Measurements from ENCODE around the gene FRMD8. TPM values are rescaled to one million over a fixed set of nuclear protein-coding genes. Genes with fewer than 3 reads are reported as not detected.
A peak's percentile ranks its signal among the peaks of the same experiment; 100 is the strongest.

The FRMD8 gene
- total RNA-seq, 6 donors from 2014 or later, result 31.4 to 77.5 (median 45.8) TPM

- H3K36me3 ChIP-seq, result peaks cover 31 to 96% (median 38%) of the 10 kb centered on the region in 4 donors
- WGBS, 2 donors, result 71 to 74% methylated on average over 8 of the region's 8 CpGs
- TF ChIP-seq EP300 (IDR thresholded peaks at IDR 0.05), result no peak
- peak; percentile 44 to 64 for TF ChIP-seq POLR2AphosphoS5 (IDR thresholded peaks at IDR 0.05)
- H3K27ac ChIP-seq, result peak overlapping the region in 3 of 4 donors; percentile 43 to 58 (median 46)
- peak overlapping the region in 1 of 4 donors; percentile 26 for H3K4me3 ChIP-seq
- peak; percentile 49 to 56 for DNase-seq
- H3K27me3 ChIP-seq, result no peaks in the 10 kb centered on the region
- H3K9me3 ChIP-seq, result no peaks in the 10 kb centered on the region
- ATAC-seq (ENCODE audit: low FRiP score in 2 of 2), result peak; percentile 1 to 47
- H3K4me1 ChIP-seq, result peaks cover 71 to 89% (median 86%) of the 10 kb centered on the region in 4 donors
Observed at GRCh38 chr11:65435981-65436411, 49.6 kb downstream of the FRMD8 start.

DNA sequence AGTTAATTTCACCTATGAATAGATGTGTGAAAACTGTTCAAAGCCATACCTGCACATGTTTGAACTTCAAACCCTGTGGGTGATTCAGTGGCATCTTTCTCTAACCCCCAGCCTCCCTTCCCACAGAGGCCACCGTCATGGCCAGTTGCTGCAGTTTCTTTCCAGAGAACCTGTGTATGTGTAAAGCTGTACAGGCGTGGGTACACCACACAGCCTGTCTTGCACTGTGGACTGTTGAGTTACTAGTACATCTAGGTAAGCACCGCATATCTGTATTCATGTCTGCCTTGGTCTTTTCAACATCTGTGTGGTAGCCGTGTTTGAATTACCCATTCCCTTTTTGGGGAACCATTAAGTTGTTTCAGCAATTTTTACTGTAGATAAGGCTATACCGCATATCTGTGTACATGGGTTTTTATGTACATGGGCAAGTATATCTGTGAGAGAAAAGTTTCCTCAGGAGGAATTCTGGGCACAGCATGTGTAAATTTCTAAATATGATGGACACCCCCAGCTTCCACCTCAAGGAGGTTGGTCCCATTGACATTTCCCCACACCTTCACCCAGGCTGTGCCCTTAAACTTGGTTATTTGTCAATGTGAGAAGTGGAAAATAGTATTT lies 50.1 kb downstream of the FRMD8 start:
- Histone ChIP-seq H3K27ac (peak overlapping the region; percentile 43 to 58 (median 51)), H3K4me1 (peaks cover 69 to 87% (median 85%) of the 10 kb centered on the region in 4 donors), H3K9me3 (no peaks in the 10 kb centered on the region), H3K27me3 (no peaks in the 10 kb centered on the region), H3K36me3 (peaks cover 31 to 97% (median 38%) of the 10 kb centered on the region in 4 donors), H3K4me3 (peak overlapping the region in 1 of 4 donors; percentile 26)
- TF ChIP-seq POLR2AphosphoS5 (IDR thresholded peaks at IDR 0.05) (peak; percentile 42 to 71), POLR2A (IDR thresholded peaks at IDR 0.05) (peak in 2 of 4 donors; percentile 20 to 67)
- TF ChIP-seq, protein P1, sequence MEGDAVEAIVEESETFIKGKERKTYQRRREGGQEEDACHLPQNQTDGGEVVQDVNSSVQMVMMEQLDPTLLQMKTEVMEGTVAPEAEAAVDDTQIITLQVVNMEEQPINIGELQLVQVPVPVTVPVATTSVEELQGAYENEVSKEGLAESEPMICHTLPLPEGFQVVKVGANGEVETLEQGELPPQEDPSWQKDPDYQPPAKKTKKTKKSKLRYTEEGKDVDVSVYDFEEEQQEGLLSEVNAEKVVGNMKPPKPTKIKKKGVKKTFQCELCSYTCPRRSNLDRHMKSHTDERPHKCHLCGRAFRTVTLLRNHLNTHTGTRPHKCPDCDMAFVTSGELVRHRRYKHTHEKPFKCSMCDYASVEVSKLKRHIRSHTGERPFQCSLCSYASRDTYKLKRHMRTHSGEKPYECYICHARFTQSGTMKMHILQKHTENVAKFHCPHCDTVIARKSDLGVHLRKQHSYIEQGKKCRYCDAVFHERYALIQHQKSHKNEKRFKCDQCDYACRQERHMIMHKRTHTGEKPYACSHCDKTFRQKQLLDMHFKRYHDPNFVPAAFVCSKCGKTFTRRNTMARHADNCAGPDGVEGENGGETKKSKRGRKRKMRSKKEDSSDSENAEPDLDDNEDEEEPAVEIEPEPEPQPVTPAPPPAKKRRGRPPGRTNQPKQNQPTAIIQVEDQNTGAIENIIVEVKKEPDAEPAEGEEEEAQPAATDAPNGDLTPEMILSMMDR (IDR thresholded peaks at IDR 0.05), result no peak
- ATAC-seq (ENCODE audit: low FRiP score in 2 of 2) (peak in 1 of 2 donors; percentile 1), DNase-seq (peak in 1 of 2 donors; percentile 34)
- WGBS, 2 donors, result 84 to 96% methylated on average over 4 to 5 of the region's 5 CpGs

DNA sequence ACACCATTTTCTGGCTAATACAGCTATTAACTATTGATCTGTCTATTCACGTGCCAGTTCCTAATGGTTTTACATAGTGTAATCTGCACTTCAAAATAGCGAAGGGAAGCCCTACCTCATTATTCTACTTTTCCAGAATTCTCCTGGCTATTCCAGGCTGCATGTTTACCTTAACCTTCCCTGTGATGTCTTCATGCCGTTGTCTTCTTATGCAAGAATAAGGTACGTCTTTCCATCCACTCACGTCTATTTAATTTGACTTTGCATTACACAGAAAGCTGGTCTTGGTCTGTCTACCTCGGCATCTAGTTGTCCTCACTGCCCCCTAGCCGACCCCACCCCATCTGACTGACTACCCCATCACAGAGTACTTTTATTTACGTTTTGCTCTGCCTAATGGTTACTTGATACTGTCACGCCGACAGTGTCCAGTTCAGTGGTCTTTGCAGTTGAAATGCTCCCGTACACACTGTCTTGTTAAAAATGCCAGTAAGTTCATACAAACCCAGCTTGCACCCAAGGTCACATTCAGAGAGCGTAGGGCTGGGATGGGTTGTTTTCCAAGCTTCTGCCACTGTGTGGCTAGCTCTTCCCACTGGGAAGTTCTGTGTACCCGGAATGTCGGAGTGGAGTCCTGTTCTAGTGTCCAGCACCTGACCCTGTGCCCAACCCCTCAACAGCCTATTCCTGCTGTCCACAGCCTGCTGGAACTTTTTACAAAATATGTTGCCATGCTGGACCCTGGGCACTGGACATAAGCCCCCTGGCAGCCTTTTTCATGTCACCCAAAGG lies 51.2 kb downstream of the FRMD8 start:
- ATAC-seq (ENCODE audit: low FRiP score in 2 of 2) (no peak), DNase-seq (no peak)
- Histone ChIP-seq H3K36me3 (peaks cover 31 to 97% (median 44%) of the 10 kb centered on the region in 4 donors), H3K4me1 (peaks cover 70 to 88% (median 85%) of the 10 kb centered on the region in 4 donors), H3K27ac (peak overlapping the region in 3 of 4 donors; percentile 0 to 58 (median 32)), H3K4me3 (peak overlapping the region in 1 of 4 donors; percentile 9), H3K9me3 (no peaks in the 10 kb centered on the region), H3K27me3 (no peaks in the 10 kb centered on the region)
- no peak for TF ChIP-seq EP300 (IDR thresholded peaks at IDR 0.05)
- TF ChIP-seq, protein P1 (IDR thresholded peaks at IDR 0.05), result no peak
- peak in 1 of 4 donors; percentile 59 for TF ChIP-seq POLR2A (IDR thresholded peaks at IDR 0.05)
- peak; percentile 57 to 58 for TF ChIP-seq POLR2AphosphoS5 (IDR thresholded peaks at IDR 0.05)
- WGBS, 2 donors, result 81 to 89% methylated on average over 14 of the region's 14 CpGs

- DNase-seq (no peak), ATAC-seq (ENCODE audit: low FRiP score in 2 of 2) (no peak)
- TF ChIP-seq POLR2AphosphoS5 (IDR thresholded peaks at IDR 0.05) (peak in 1 of 2 donors; percentile 49), POLR2A (IDR thresholded peaks at IDR 0.05) (no peak)
- peaks cover 35 to 97% (median 48%) of the 10 kb centered on the region in 4 donors for H3K36me3 ChIP-seq
- peaks cover 72 to 85% (median 81%) of the 10 kb centered on the region in 4 donors for H3K4me1 ChIP-seq
- WGBS, 2 donors, result 84 to 88% methylated on average over 9 of the region's 9 CpGs
- no peaks in the 10 kb centered on the region for H3K9me3 ChIP-seq
- peak overlapping the region in 1 of 4 donors; percentile 59 for H3K27ac ChIP-seq
- no peaks in the 10 kb centered on the region for H3K27me3 ChIP-seq
- peak overlapping the region in 1 of 4 donors; percentile 9 for H3K4me3 ChIP-seq
Observed at GRCh38 chr11:65438257-65439151, 52.1 kb downstream of the FRMD8 start.

- Histone ChIP-seq H3K9me3 (no peaks in the 10 kb centered on the region), H3K36me3 (peaks cover 40 to 97% (median 52%) of the 10 kb centered on the region in 4 donors), H3K4me3 (peak overlapping the region in 1 of 4 donors; percentile 3), H3K27me3 (no peaks in the 10 kb centered on the region), H3K4me1 (peaks cover 63 to 75% (median 71%) of the 10 kb centered on the region in 4 donors), H3K27ac (peak overlapping the region in 3 of 4 donors; percentile 19 to 78 (median 48))
- WGBS, 2 donors, result 92 to 93% methylated on average over 7 of the region's 7 CpGs
- no peak for ATAC-seq (ENCODE audit: low FRiP score in 2 of 2)
- DNase-seq, result no peak
- no peak for TF ChIP-seq EP300 (IDR thresholded peaks at IDR 0.05)
- TF ChIP-seq POLR2A (IDR thresholded peaks at IDR 0.05), result peak in 1 of 4 donors; percentile 34
Observed at GRCh38 chr11:65439331-65440181, 53.1 kb downstream of the FRMD8 start.
